ENCODE results near the gene TCF7L2.

DNA sequence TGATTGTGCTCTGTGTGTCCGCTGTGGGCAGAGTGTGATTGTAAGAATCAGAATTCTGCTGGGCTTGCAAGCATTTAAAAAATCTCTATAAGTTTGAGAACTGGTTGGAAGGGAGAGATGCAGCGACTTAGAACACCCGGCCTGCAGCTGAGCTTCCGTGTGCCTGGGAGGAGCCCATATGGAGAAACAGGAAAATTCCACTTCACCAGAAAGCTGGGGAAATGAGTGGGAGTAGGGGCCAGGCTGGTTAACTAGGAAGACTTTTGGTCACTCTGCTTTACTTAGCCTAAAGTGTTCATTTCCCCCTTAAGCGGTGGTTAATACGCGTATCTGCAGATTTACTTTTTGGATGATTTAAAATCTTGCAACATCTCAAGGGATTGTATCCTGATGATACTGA, 72.2 kb downstream of the TCF7L2 start:
- TF ChIP-seq, protein P1, sequence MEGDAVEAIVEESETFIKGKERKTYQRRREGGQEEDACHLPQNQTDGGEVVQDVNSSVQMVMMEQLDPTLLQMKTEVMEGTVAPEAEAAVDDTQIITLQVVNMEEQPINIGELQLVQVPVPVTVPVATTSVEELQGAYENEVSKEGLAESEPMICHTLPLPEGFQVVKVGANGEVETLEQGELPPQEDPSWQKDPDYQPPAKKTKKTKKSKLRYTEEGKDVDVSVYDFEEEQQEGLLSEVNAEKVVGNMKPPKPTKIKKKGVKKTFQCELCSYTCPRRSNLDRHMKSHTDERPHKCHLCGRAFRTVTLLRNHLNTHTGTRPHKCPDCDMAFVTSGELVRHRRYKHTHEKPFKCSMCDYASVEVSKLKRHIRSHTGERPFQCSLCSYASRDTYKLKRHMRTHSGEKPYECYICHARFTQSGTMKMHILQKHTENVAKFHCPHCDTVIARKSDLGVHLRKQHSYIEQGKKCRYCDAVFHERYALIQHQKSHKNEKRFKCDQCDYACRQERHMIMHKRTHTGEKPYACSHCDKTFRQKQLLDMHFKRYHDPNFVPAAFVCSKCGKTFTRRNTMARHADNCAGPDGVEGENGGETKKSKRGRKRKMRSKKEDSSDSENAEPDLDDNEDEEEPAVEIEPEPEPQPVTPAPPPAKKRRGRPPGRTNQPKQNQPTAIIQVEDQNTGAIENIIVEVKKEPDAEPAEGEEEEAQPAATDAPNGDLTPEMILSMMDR (conservative IDR thresholded peaks at IDR 0.05; ENCODE audit: low read depth, low read length): no peak
- TF ChIP-seq EZH2 (IDR thresholded peaks at IDR 0.05; ENCODE audit: low read length, unreplicated experiment): no peak

Data from PC-3 (cell line).